GM18502 (cell line): ENCODE results near the gene GGACT.
A peak's percentile ranks its signal among the peaks of the same experiment; 100 is the strongest.

ENCODE experiments used
- ATAC-seq: cut with Tn5 transposase; IDR thresholded peaks from one replicate; pipeline ENCODE4 v1.9.1; 2021; ENCODE audit warnings: mild to moderate bottlenecking; ENCODE audit not compliant: unreplicated experiment, poor library complexity

Gene GGACT

GRCh38 chr13:100518394-100519062 is 70.1 kb downstream of the GGACT start:
- no peak for ATAC-seq

GRCh38 chr13:100517728-100518127 is 70.9 kb downstream of the GGACT start:
- no peak for ATAC-seq

GRCh38 chr13:100517135-100517534 is 71.5 kb downstream of the GGACT start:
- no peak for ATAC-seq

GRCh38 chr13:100515410-100515800 is 73.2 kb downstream of the GGACT start:
- ATAC-seq = no peak

GRCh38 chr13:100514788-100515409 is 73.7 kb downstream of the GGACT start:
- ATAC-seq = peak; percentile 98

GRCh38 chr13:100513987-100514670 is 74.5 kb downstream of the GGACT start:
- no peak for ATAC-seq

- ATAC-seq = no peak
Observed at GRCh38 chr13:100513171-100513570, 75.4 kb downstream of the GGACT start.

GRCh38 chr13:100512422-100512821 is 76.2 kb downstream of the GGACT start:
- no peak for ATAC-seq

- no peak for ATAC-seq
Observed at GRCh38 chr13:100511466-100511865, 77.1 kb downstream of the GGACT start.

GRCh38 chr13:100510208-100510957 is 78.2 kb downstream of the GGACT start:
- no peak for ATAC-seq

- ATAC-seq = no peak
Observed at GRCh38 chr13:100508996-100509395, 79.6 kb downstream of the GGACT start.

GRCh38 chr13:100508455-100508854 is 80.1 kb downstream of the GGACT start:
- ATAC-seq = no peak

- ATAC-seq = peak; percentile 56
Observed at GRCh38 chr13:100506600-100507422, 81.8 kb downstream of the GGACT start.

- peak; percentile 72 for ATAC-seq
Observed at GRCh38 chr13:100506154-100506553, 82.4 kb downstream of the GGACT start.

GRCh38 chr13:100503622-100504021 is 85.0 kb downstream of the GGACT start:
- no peak for ATAC-seq

- ATAC-seq = no peak
Observed at GRCh38 chr13:100502446-100502845, 86.1 kb downstream of the GGACT start.

GRCh38 chr13:100497389-100497788 is 91.2 kb downstream of the GGACT start:
- ATAC-seq = no peak

GRCh38 chr13:100495455-100495854 is 93.1 kb downstream of the GGACT start:
- ATAC-seq = no peak

- no peak for ATAC-seq
Observed at GRCh38 chr13:100493418-100493817, 95.2 kb downstream of the GGACT start.
